Measurements from ENCODE around the gene FGF9.

FGF9 gene

GRCh38 chr13:21674490-21675009, 3.7 kb downstream of the FGF9 start:
- peak overlapping the region; percentile 17; the same call in 1 of the 2 replicates for H3K4me3 ChIP-seq (ENCODE audit: low read length)
- TF ChIP-seq CTCF (conservative IDR thresholded peaks at IDR 0.05; ENCODE audit: low read length): no peak
- DNase-seq (ENCODE audit: low read depth): no peak

GRCh38 chr13:21675095-21675991, 4.5 kb downstream of the FGF9 start:
- no peak for TF ChIP-seq CTCF (conservative IDR thresholded peaks at IDR 0.05; ENCODE audit: low read length)
- DNase-seq (ENCODE audit: low read depth): no peak
- H3K4me3 ChIP-seq (ENCODE audit: low read length): peak overlapping the region; percentile 20; the same call in 1 of the 2 replicates

GRCh38 chr13:21676611-21677021, 5.7 kb downstream of the FGF9 start:
- DNase-seq (ENCODE audit: low read depth): no peak
- no peak for TF ChIP-seq CTCF (conservative IDR thresholded peaks at IDR 0.05; ENCODE audit: low read length)
- no peak overlapping the region for H3K4me3 ChIP-seq (ENCODE audit: low read length)

GRCh38 chr13:21677075-21677623, 6.3 kb downstream of the FGF9 start:
- DNase-seq (ENCODE audit: low read depth): no peak
- H3K4me3 ChIP-seq (ENCODE audit: low read length): no peak overlapping the region
- TF ChIP-seq CTCF (conservative IDR thresholded peaks at IDR 0.05; ENCODE audit: low read length): no peak

DNA sequence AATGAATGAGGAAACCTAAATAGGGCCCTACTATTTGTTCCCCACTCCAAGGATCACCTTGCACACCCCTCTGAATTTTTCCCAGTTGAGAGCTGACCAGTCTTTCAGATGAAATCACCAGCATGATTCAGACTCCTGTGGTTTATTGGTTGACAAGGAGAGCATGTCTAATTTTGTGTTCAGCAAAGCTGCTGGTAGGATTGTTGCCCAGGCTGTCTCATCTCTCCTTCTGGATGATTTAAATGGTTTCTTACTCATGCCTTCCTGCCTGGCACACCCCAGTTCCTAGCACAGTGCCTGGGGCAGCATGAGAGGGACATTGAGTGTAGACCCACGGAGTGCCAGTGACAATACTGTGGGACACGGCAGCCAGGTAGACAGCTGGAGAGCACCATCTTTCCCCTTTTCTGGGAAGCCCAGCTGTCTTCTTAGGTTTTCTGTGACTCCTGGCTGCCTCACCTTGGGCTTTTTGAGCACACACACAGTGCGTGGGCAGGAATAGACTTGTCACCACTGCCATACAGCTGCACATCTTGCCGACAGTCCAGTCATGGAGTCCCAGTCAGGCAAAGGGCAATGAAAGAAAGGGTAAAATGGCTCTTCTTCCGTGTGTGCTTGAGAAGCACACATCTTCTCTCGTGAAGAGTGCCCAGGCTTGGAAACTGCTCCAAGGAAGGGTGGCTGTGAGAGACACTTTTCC, 12.3 kb downstream of the FGF9 start:
- TF ChIP-seq CTCF (conservative IDR thresholded peaks at IDR 0.05; ENCODE audit: low read length): no peak
- DNase-seq (ENCODE audit: low read depth): peak; percentile 77
- H3K4me3 ChIP-seq (ENCODE audit: low read length): no peak overlapping the region

- no peak overlapping the region for H3K4me3 ChIP-seq (ENCODE audit: low read length)
- peak; percentile 64 for DNase-seq (ENCODE audit: low read depth)
- TF ChIP-seq CTCF (conservative IDR thresholded peaks at IDR 0.05; ENCODE audit: low read length): no peak
Observed at GRCh38 chr13:21684576-21684975, 13.7 kb downstream of the FGF9 start.

Data from AG10803 (cell line).